ENCODE results near the gene ERBB4.

DNA sequence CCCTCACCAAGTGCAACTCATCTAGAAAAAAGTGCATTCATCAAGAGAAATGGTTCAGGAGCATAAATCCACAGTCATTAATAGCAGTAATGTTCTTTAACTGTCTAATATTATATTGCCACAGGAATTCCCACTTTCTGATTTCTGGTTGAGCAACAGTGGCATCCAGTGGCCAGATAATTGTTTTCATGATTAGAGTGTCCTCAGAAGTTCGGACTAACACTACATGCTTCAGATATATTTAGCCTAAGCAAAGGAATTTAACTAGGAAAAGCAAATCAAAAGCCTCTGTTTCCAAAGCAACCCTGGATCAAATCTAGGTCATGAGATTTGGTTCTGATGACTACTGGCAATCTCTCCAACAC, 9.8 kb upstream of the ERBB4 start:
- TF ChIP-seq, protein P1, sequence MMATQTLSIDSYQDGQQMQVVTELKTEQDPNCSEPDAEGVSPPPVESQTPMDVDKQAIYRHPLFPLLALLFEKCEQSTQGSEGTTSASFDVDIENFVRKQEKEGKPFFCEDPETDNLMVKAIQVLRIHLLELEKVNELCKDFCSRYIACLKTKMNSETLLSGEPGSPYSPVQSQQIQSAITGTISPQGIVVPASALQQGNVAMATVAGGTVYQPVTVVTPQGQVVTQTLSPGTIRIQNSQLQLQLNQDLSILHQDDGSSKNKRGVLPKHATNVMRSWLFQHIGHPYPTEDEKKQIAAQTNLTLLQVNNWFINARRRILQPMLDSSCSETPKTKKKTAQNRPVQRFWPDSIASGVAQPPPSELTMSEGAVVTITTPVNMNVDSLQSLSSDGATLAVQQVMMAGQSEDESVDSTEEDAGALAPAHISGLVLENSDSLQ (IDR thresholded peaks at IDR 0.05): no peak
- TF ChIP-seq, protein P2, sequence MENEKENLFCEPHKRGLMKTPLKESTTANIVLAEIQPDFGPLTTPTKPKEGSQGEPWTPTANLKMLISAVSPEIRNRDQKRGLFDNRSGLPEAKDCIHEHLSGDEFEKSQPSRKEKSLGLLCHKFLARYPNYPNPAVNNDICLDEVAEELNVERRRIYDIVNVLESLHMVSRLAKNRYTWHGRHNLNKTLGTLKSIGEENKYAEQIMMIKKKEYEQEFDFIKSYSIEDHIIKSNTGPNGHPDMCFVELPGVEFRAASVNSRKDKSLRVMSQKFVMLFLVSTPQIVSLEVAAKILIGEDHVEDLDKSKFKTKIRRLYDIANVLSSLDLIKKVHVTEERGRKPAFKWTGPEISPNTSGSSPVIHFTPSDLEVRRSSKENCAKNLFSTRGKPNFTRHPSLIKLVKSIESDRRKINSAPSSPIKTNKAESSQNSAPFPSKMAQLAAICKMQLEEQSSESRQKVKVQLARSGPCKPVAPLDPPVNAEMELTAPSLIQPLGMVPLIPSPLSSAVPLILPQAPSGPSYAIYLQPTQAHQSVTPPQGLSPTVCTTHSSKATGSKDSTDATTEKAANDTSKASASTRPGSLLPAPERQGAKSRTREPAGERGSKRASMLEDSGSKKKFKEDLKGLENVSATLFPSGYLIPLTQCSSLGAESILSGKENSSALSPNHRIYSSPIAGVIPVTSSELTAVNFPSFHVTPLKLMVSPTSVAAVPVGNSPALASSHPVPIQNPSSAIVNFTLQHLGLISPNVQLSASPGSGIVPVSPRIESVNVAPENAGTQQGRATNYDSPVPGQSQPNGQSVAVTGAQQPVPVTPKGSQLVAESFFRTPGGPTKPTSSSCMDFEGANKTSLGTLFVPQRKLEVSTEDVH (IDR thresholded peaks at IDR 0.05; ENCODE audit: low read depth, partially characterized antibody): no peak
- TF ChIP-seq, protein P3, sequence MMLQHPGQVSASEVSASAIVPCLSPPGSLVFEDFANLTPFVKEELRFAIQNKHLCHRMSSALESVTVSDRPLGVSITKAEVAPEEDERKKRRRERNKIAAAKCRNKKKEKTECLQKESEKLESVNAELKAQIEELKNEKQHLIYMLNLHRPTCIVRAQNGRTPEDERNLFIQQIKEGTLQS (IDR thresholded peaks at IDR 0.05; ENCODE audit: borderline replicate concordance, extremely low read depth, low read depth, low read length): no peak
- TF ChIP-seq POLR2AphosphoS5 (IDR thresholded peaks at IDR 0.05; ENCODE audit: low read length) (no peak), RELA (IDR thresholded peaks at IDR 0.05; ENCODE audit: borderline replicate concordance, partially characterized antibody) (no peak), POU2F2 (IDR thresholded peaks at IDR 0.05; ENCODE audit: borderline replicate concordance, low read depth, low read length) (no peak), PAX5 (IDR thresholded peaks at IDR 0.05; ENCODE audit: borderline replicate concordance, low read depth, low read length) (no peak), SMAD1 (IDR thresholded peaks at IDR 0.05; ENCODE audit: low read depth, partially characterized antibody) (no peak), GABPA (IDR thresholded peaks at IDR 0.05; ENCODE audit: low read depth) (no peak)
- TF ChIP-seq, protein P4, sequence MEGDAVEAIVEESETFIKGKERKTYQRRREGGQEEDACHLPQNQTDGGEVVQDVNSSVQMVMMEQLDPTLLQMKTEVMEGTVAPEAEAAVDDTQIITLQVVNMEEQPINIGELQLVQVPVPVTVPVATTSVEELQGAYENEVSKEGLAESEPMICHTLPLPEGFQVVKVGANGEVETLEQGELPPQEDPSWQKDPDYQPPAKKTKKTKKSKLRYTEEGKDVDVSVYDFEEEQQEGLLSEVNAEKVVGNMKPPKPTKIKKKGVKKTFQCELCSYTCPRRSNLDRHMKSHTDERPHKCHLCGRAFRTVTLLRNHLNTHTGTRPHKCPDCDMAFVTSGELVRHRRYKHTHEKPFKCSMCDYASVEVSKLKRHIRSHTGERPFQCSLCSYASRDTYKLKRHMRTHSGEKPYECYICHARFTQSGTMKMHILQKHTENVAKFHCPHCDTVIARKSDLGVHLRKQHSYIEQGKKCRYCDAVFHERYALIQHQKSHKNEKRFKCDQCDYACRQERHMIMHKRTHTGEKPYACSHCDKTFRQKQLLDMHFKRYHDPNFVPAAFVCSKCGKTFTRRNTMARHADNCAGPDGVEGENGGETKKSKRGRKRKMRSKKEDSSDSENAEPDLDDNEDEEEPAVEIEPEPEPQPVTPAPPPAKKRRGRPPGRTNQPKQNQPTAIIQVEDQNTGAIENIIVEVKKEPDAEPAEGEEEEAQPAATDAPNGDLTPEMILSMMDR (IDR thresholded peaks at IDR 0.05 in 2 of 3, conservative IDR thresholded peaks at IDR 0.05 in 1 of 3; ENCODE audit: control insufficient read depth in 2 of 3, extremely low read depth in 1 of 3, insufficient read depth in 1 of 3, low read depth in 3 of 3, low read length in 3 of 3): peak in 2 of 3 experiments; percentile 3 to 31; a peak in 3 of 6 replicates
- TF ChIP-seq, protein P5, sequence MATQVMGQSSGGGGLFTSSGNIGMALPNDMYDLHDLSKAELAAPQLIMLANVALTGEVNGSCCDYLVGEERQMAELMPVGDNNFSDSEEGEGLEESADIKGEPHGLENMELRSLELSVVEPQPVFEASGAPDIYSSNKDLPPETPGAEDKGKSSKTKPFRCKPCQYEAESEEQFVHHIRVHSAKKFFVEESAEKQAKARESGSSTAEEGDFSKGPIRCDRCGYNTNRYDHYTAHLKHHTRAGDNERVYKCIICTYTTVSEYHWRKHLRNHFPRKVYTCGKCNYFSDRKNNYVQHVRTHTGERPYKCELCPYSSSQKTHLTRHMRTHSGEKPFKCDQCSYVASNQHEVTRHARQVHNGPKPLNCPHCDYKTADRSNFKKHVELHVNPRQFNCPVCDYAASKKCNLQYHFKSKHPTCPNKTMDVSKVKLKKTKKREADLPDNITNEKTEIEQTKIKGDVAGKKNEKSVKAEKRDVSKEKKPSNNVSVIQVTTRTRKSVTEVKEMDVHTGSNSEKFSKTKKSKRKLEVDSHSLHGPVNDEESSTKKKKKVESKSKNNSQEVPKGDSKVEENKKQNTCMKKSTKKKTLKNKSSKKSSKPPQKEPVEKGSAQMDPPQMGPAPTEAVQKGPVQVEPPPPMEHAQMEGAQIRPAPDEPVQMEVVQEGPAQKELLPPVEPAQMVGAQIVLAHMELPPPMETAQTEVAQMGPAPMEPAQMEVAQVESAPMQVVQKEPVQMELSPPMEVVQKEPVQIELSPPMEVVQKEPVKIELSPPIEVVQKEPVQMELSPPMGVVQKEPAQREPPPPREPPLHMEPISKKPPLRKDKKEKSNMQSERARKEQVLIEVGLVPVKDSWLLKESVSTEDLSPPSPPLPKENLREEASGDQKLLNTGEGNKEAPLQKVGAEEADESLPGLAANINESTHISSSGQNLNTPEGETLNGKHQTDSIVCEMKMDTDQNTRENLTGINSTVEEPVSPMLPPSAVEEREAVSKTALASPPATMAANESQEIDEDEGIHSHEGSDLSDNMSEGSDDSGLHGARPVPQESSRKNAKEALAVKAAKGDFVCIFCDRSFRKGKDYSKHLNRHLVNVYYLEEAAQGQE (IDR thresholded peaks at IDR 0.05; ENCODE audit: low read depth, low read length): no peak
- TF ChIP-seq, protein P6, sequence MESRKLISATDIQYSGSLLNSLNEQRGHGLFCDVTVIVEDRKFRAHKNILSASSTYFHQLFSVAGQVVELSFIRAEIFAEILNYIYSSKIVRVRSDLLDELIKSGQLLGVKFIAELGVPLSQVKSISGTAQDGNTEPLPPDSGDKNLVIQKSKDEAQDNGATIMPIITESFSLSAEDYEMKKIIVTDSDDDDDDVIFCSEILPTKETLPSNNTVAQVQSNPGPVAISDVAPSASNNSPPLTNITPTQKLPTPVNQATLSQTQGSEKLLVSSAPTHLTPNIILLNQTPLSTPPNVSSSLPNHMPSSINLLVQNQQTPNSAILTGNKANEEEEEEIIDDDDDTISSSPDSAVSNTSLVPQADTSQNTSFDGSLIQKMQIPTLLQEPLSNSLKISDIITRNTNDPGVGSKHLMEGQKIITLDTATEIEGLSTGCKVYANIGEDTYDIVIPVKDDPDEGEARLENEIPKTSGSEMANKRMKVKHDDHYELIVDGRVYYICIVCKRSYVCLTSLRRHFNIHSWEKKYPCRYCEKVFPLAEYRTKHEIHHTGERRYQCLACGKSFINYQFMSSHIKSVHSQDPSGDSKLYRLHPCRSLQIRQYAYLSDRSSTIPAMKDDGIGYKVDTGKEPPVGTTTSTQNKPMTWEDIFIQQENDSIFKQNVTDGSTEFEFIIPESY (IDR thresholded peaks at IDR 0.05): no peak
- TF ChIP-seq, protein P7, sequence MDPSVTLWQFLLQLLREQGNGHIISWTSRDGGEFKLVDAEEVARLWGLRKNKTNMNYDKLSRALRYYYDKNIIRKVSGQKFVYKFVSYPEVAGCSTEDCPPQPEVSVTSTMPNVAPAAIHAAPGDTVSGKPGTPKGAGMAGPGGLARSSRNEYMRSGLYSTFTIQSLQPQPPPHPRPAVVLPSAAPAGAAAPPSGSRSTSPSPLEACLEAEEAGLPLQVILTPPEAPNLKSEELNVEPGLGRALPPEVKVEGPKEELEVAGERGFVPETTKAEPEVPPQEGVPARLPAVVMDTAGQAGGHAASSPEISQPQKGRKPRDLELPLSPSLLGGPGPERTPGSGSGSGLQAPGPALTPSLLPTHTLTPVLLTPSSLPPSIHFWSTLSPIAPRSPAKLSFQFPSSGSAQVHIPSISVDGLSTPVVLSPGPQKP (IDR thresholded peaks at IDR 0.05; ENCODE audit: low read depth, low read length): no peak
